Measurements from ENCODE around the gene CNNM1.

Gene CNNM1

DNA sequence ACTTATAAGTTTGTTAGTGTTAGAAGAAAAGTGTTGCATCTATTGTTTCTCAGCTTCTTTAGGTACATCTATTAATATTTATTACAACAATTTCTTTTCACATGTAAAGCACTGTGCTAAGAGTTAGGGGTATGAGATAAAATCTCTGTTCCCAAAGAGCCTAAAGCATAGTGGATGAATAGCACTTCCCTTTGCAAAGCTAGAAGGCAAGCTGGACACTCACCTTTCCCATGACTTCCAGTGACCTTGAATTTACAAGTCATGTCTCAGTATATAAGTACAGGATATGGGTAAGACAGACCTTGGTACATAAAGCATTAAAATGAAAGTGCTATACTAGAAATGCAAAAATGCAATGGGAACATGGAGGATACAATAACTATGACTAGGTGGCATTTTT, 8.7 kb downstream of the CNNM1 start:
- no peak for DNase-seq (ENCODE audit: low read depth in 2 of 2)

- no peak for DNase-seq (ENCODE audit: low read depth in 2 of 2)
Measured at GRCh38 chr10:99339077-99339476, 9.9 kb downstream of the CNNM1 start.

- DNase-seq (ENCODE audit: low read depth in 2 of 2), result no peak
Measured at GRCh38 chr10:99339563-99340047, 10.4 kb downstream of the CNNM1 start.

- no peak for DNase-seq (ENCODE audit: low read depth in 2 of 2)
Measured at GRCh38 chr10:99340650-99341049, 11.5 kb downstream of the CNNM1 start.

DNA sequence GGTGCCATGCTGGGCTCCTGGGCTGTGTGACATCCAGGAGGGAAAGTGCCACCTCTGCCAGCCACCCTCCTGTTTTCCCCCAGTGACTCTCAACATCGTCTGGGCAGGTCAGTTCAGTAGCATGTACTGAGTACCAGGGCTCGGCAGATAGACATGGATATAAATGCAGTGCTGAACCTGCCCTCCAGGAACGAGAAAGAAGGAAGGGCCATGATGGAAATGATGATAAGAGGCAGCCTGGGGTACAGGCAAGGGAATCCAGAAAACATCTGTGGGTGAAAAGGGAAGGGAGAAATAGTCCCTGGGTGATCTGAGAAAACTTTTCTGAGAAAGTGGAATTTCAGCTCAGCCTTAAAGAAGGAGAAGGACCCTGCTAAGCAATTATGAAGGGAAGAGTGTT, 12.1 kb downstream of the CNNM1 start:
- DNase-seq (ENCODE audit: low read depth in 2 of 2), result no peak

GRCh38 chr10:99341860-99342490, 12.8 kb downstream of the CNNM1 start:
- DNase-seq (ENCODE audit: low read depth in 2 of 2), result no peak

DNA sequence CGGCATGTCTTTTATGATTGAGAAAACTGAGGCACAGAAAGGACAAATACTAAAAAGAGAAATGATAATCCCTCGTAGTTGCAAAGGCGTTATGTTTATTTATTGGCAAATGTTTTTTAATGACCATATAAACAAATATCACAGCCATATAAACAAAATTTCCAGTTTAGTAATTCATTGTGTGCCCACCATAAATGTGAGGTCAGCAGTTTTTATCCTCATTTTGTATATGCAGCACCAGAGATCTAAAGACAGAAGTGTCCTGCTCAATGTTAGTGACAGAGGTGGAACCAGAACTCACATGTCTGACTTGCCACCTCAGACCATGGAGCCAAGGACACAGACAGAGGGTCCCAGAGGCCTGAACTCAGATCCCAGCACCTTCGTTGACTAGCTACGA, 14.1 kb downstream of the CNNM1 start:
- no peak for DNase-seq (ENCODE audit: low read depth in 2 of 2)

DNA sequence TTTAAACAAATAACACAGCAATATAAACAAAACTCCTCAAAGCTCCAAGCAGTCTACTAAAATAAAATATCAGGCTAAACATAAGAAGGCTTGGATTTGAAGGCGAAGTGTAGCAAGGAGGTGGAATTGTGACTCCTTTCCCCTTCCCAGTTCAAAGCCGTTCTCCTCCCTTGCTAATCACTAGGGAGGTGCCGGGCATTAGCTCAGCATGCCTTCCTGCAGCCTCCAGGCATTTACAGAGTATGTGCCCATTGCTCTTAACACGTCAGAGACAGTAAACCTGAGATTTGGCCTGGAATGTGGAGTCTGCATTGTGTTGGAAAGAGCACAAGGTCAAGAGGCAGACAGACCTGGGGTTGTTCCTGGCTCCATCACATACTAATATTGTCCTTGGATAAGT, 15.6 kb downstream of the CNNM1 start:
- no peak for DNase-seq (ENCODE audit: low read depth in 2 of 2)

DNA sequence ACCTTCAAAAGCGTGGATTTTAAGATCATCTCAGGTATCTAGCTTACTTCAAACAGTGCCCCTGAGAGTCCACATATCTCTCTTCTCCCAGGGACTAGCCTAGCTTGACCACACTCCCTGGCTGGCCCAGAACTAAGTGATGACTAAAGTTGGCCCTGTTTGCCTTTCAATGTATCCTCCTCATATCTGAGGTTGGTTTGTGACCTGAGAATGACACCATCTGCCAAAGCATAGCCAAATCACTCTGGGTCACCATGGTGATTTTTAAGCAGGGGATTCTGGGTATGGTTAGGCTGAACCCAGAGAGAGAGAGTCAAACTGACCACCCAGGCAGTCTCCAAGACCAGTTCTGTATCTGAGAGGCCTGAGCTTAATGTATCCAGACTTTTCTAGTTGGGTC, 16.2 kb downstream of the CNNM1 start:
- no peak for DNase-seq (ENCODE audit: low read depth in 2 of 2)

DNA sequence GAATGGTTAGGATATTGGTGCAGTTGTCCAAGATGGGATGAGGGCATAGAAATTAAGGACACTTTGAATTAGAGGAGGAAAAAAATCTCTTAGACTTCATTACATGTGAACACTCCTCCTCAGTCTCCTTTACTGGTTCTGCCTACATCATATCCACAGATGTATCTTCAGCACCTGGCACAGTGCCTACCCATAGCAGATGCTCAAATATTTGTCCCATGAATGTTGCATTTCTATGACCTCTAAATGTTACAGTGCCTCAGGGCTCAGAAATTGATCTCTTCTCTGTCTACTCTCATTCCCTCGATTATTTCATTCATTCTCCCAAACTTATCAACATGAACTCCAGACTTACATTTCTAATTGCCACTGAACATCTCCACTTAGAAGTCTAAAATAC, 17.1 kb downstream of the CNNM1 start:
- no peak for DNase-seq (ENCODE audit: low read depth in 2 of 2)

DNA sequence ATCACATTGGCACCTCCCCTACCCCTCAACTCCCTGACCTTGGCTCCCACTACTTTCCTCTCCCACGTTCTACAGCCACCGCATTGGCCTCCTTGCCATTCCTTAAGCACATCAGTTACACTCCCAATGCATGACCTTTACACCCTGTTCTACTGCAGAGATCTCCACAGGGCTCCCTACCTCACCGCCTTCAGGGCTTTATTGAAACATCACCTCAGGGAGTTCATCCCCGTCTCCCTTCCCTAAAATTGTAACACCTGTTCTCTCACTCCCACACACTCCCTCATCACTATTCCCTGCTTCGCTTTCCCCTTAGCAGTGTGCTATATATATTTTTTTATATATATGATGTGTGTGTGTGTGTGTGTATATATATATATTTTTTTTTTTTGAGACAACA, 18.5 kb downstream of the CNNM1 start:
- DNase-seq (ENCODE audit: low read depth in 2 of 2), result no peak

DNA sequence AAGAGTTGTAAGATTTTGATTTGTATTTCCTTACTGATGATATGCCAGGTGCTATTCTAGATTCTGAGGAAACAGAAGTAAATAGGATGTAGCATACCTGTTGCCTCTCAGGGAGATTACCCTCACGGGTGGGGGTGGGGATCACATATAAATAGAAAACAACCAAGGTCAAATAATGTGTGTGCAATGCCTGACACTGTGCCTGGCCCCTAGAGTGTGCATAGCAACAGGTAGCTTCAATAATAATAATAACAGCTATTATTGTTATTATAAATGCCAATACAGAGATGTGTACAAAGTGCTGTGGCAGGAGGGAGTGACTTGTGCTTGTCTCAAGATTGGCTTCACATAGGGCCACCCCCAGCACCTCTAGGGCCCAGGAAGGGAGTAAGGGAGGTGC, 24.0 kb downstream of the CNNM1 start:
- no peak for DNase-seq (ENCODE audit: low read depth in 2 of 2)

DNA sequence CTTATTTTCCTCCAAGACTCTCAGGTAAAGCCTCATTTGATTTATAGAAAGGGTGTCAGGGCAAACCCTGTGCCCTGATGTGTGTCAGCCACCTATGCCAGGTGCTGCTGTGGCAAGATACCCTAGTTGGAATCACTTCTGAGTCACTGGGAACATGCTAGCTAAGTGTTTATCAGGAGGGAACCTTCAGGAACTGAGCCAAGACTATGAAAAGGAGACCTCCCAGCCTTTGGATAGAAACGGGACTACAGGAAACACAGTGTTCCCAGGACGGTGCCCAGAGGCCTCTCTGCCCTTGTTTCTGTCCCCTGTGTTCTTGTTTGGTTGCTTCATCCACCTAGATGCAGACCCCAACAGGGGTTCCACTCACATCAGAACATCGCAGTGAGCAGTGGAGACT, 28.5 kb downstream of the CNNM1 start:
- no peak for DNase-seq (ENCODE audit: low read depth in 2 of 2)

DNA sequence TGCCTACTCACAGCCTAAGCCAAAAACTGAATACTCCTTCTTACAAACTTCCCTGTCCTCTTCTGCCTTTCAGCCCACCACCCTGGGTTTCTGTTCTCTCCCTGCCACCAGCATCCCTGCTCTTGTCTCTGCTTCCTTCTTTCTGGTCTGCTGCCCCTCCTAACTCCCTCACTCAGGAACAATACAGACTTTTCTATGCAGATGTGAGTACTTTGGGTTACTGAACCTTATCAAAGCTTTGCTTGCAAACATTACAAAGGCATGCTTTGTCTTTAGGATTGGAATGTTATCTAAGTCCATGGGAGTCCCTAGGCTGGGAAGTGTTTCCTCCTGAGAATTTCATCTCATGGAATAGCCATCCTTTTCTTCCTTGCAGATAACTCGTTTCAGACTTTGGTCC, 28.9 kb downstream of the CNNM1 start:
- no peak for DNase-seq (ENCODE audit: low read depth in 2 of 2)

- DNase-seq (ENCODE audit: low read depth in 2 of 2), result no peak
Measured at GRCh38 chr10:99360934-99361333, 31.8 kb downstream of the CNNM1 start.

- no peak for DNase-seq (ENCODE audit: low read depth in 2 of 2)
Measured at GRCh38 chr10:99364125-99364524, 35.0 kb downstream of the CNNM1 start.

- no peak for DNase-seq (ENCODE audit: low read depth in 2 of 2)
Measured at GRCh38 chr10:99365311-99365710, 36.2 kb downstream of the CNNM1 start.

DNA sequence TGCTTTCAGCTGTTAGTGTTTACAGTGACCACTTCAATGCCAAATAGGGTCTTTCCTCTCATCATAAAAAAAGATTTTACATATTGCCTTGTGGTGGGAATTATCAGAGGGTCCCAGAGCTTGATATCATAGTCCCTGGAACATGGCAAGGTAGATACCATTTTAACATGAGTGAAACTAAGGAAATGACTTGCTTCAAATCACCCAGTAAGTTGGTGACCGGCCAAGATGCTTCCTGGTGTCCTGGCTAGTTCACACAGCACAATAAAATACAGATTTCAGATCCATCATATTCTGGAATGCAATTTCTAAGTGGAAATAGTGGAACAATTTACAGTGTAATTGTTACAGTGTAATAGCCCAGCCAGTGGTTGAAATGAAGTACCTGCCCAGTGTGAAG, 36.6 kb downstream of the CNNM1 start:
- no peak for DNase-seq (ENCODE audit: low read depth in 2 of 2)

- DNase-seq (ENCODE audit: low read depth in 2 of 2), result no peak
Measured at GRCh38 chr10:99366666-99367065, 37.5 kb downstream of the CNNM1 start.

DNA sequence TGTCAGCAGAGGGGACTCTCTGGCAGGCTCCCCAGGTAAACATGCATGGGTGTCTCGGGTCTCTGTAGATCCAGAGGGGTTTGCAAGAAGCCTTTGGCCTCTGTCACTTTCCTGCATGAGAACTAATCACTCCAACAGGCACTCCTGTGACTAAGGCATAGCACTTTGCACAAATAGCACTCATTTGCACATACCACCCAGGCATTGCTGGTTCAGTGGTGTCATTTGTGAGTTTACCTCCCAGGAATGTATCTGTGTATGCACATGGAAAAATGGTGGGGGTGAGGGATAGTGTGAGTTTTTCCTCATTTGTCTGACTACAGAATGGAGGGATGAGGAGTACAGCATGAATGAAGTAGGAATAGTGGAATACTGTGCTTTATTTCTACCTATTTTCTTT, 39.5 kb downstream of the CNNM1 start:
- no peak for DNase-seq (ENCODE audit: low read depth in 2 of 2)

DNA sequence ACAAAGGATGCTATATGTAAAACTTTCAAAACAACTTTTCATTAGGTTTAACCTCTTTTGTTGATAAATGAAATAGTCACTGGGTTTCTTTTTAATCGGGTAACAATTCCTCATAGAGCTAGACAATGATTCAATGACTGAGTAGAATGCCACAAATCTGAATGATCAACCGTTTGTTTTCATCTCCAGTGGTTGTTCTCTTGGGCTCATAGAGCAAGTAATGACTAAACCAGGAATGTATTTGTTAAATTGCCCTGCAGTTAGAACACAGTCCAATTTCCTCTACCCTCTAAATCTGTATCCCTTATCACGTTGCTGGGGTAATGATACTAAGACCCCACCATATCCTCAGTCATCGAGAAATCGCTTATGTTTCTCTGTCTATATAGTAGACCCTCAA, 40.0 kb downstream of the CNNM1 start:
- DNase-seq (ENCODE audit: low read depth in 2 of 2), result no peak

DNA sequence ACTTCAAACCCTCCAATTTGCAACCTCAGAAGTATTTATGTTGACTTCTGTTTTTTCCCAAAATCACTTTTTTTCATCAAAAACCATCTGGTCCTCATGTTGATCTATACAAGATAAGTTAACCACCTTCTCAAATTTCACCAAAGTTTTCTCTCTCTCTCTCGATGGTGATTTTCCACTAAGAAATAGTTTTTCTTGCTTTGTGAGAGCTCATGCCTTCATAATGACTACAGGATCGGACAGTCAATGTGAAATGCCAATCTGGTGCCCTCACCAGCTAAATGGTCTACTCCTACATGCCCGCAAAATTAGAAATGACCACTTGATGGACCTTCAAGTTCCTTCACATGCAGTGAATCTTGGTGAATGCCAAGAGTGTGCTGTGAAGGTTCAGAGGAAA, 40.4 kb downstream of the CNNM1 start:
- no peak for DNase-seq (ENCODE audit: low read depth in 2 of 2)

- no peak for DNase-seq (ENCODE audit: low read depth in 2 of 2)
Measured at GRCh38 chr10:99370993-99371392, 41.8 kb downstream of the CNNM1 start.

DNA sequence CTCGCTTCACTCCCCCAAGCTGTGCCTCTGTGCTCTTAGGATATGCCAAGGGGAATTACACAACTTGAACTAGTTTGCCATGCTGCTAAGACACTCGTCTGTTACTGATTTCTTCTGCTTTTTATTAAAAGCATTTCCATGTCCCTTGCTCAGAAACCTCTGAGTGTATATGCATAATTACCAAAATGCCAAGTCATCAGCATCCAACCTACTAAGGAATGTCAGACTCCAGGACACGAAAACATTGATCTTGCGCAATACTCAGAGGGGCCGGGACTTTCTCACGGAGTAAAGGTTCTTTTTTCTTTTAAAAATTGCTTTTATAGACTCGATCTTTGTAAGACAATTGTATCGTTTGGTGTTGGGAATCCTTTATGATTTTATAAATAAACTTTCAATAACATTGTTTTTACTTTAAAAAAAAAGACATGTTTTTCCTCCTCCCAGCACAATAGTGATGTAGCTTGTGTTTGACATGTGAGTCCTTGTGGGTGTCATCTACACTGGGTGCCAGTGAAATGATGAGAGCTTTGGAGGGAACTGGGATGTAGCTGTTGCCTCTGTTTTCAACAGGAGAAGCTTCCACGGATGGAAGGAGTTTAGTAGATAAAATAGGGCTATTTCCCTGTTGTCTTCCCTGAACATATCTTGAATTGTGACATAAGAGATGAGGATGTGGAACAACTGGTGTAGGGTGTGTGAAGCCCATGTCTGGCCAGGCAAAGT, 43.6 kb downstream of the CNNM1 start:
- no peak for DNase-seq (ENCODE audit: low read depth in 2 of 2)
